ENCODE measurements around the gene NSUN6.
"Not testable (repeated sequence)": the region's sequence is repeated elsewhere in the genome, so short reads cannot be mapped to it uniquely, and the experiment has no call there.

The NSUN6 gene

GRCh38 chr10:18607503-18608378 is 43.6 kb downstream of the NSUN6 start:
- peak; percentile 89 for DNase-seq (ENCODE audit: low read depth)
- TF ChIP-seq CTCF (IDR thresholded peaks at IDR 0.05; ENCODE audit: low read length, missing control alignments) = no peak
- no peak overlapping the region for H3K4me3 ChIP-seq (replicated peaks; ENCODE audit: low read depth, low read length)

- DNase-seq (ENCODE audit: low read depth) = no peak
- no peak overlapping the region for H3K4me3 ChIP-seq (replicated peaks; ENCODE audit: low read depth, low read length)
- no peak for TF ChIP-seq CTCF (IDR thresholded peaks at IDR 0.05; ENCODE audit: low read length, missing control alignments)
These were observed 45.2 kb downstream of the NSUN6 start for GRCh38 chr10:18606051-18606695.

- H3K4me3 ChIP-seq (replicated peaks; ENCODE audit: low read depth, low read length) = no peak overlapping the region
- TF ChIP-seq CTCF (IDR thresholded peaks at IDR 0.05; ENCODE audit: low read length, missing control alignments) = no peak
- DNase-seq (ENCODE audit: low read depth) = no peak
These were observed 50.1 kb downstream of the NSUN6 start for GRCh38 chr10:18601321-18601720.

- H3K4me3 ChIP-seq (replicated peaks; ENCODE audit: low read depth, low read length) = no peak overlapping the region
- no peak for DNase-seq (ENCODE audit: low read depth)
- no peak for TF ChIP-seq CTCF (IDR thresholded peaks at IDR 0.05; ENCODE audit: low read length, missing control alignments)
These were observed 52.0 kb downstream of the NSUN6 start for GRCh38 chr10:18599392-18599791.

- TF ChIP-seq CTCF (IDR thresholded peaks at IDR 0.05; ENCODE audit: low read length, missing control alignments) = peak; percentile 16
- DNase-seq (ENCODE audit: low read depth) = no peak
These were observed 56.7 kb downstream of the NSUN6 start for GRCh38 chr10:18594574-18595156.

GRCh38 chr10:18591141-18591540 is 60.2 kb downstream of the NSUN6 start:
- H3K4me3 ChIP-seq (replicated peaks; ENCODE audit: low read depth, low read length); DNase-seq (ENCODE audit: low read depth): not testable (repeated sequence)

More at GRCh38 chr10:18594574-18595156, 56.7 kb downstream of the NSUN6 start:
- H3K4me3 ChIP-seq (replicated peaks; ENCODE audit: low read depth, low read length) = no peak overlapping the region

GRCh38 chr10:18586637-18587036 is 64.8 kb downstream of the NSUN6 start:
- DNase-seq (ENCODE audit: low read depth); H3K4me3 ChIP-seq (replicated peaks; ENCODE audit: low read depth, low read length): not testable (repeated sequence)

Data from fibroblast of pulmonary artery (primary cell).